ENCODE data around the gene CCDC40.

The CCDC40 gene

DNA sequence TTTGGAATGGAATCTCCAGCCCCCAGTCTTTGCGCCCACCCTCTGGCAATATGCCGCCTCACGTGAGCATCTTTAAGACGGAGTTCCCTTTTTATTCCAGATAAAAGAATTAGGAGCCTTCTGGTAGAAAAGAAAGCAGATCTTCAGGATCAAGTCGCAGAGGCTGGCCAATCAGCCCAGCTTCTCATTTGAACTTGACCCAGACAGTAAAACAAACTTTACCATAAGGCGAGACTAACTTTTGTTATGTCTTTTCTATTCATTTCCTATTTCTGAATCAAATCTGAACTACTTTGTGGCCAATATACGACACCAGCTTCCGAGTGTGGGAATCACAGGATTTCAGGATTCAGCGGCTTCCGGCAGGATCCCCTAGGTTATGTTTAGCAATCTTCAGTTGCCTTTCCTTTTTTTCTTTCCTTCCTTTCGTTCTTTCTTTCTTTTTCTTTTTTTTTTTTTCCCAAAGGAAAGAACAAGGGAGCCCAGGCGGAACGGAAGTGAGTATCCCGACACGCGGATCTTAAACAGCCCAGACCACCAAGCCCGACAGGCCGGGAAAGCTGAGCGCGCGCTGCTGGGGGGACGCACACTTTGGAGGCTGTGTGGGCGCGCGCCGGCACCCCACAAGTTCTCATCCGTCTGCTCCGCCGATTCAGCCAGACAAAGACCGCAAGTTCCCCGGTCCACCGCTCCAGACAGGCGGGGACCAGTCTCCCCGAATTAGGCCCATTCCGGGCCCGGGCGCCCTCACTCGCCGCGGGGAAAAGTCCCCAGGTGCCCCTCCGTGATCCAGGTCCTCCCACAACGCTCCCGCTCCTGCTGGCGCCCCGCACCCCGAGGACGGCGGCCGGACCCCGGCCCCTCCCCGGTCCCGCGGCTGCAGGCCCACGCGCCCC lies 1.4 kb upstream of the CCDC40 start:
- TF ChIP-seq SIN3A (IDR thresholded peaks at IDR 0.05; ENCODE audit: borderline replicate concordance, insufficient read depth, low read length) (no peak), POLR2AphosphoS5 (IDR thresholded peaks at IDR 0.05; ENCODE audit: low read depth, low read length) (no peak), REST (IDR thresholded peaks at IDR 0.05; ENCODE audit: insufficient read depth in 1 of 2, low read depth in 2 of 2, low read length in 2 of 2) (no peak)

GRCh38 chr17:80035687-80035936 lies 830 bp upstream of the CCDC40 start, which contains the start of gene TBC1D16:
TBC1D16 (minus strand) TSS chr17:80035872; CDS start chr17:80013547, 22,325 bp downstream.
- TF ChIP-seq SIN3A (IDR thresholded peaks at IDR 0.05; ENCODE audit: borderline replicate concordance, insufficient read depth, low read length) = no peak
- TF ChIP-seq TAF1 (IDR thresholded peaks at IDR 0.05; ENCODE audit: borderline replicate concordance, insufficient read depth, low read length) = peak; percentile 79; the same call in 1 of the 2 replicates

DNA sequence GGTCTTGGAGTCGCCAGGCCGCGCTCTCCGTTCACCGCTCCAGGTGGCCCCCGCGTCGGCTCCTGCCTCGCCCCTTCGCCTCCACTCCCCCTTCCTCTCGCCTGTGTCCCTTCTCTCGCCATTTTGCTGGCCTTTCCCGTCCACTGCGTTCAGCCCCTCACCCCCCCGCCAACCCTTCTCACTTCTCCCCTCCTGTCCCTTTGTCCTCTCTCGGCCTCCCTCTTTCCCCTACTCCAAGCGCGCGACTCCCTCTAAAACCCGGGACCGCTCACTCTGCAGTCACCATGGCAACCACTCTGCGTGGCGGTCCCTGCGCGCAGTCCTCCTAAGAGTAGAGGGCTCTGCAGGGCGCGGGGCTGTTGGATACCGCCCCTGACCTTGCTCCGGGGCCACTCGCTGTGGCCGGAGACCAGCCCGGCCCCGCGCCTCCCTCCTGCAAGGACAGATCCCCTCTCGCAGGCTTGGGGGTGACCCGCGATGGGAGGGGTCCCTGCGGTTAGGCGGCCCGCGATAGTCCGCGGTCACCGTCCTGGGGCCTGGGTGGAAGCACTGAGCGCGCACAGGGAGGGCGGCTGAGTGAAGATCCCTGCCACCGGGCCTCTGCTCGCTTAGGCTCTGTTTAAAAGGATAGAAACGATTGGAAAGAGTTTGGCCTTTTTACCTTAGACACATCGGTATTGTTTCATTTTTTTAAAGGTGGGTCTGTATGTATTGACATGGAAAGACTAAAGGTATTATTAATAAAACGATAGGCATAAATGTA lies 454 bp downstream of the CCDC40 start:
- TF ChIP-seq POLR2AphosphoS5 (IDR thresholded peaks at IDR 0.05; ENCODE audit: low read depth, low read length) (no peak), TAF1 (IDR thresholded peaks at IDR 0.05; ENCODE audit: borderline replicate concordance, insufficient read depth, low read length) (no peak), SIN3A (IDR thresholded peaks at IDR 0.05; ENCODE audit: borderline replicate concordance, insufficient read depth, low read length) (no peak), REST (IDR thresholded peaks at IDR 0.05; ENCODE audit: insufficient read depth in 1 of 2, low read depth in 2 of 2, low read length in 2 of 2) (no peak)

DNA sequence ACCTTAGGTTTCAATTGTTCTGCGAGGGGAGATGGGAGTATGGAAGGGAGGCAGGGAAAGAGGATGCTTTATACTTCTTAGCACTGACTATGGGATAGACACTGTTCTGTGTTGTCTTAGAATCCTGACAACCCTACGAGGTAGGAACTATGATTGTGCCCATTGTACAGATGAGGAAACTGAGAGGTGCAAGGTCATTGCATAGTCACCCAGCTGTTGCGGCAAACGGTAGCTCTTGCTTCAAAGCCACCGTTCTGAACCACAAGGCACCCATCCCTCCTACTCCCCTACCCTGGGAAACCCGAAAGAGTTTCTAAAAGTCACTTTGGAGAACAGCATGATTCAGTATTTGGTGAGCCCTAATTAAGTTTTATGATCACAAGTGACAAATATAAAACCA lies 7.5 kb downstream of the CCDC40 start:
- no peak for TF ChIP-seq SIN3A (IDR thresholded peaks at IDR 0.05; ENCODE audit: borderline replicate concordance, insufficient read depth, low read length)
- no peak for TF ChIP-seq TAF1 (IDR thresholded peaks at IDR 0.05; ENCODE audit: borderline replicate concordance, insufficient read depth, low read length)
- TF ChIP-seq POLR2AphosphoS5 (IDR thresholded peaks at IDR 0.05; ENCODE audit: low read depth, low read length) = no peak
- TF ChIP-seq REST (IDR thresholded peaks at IDR 0.05; ENCODE audit: insufficient read depth in 1 of 2, low read depth in 2 of 2, low read length in 2 of 2) = no peak
- no peak for TF ChIP-seq FOXP2 (optimal IDR thresholded peaks at IDR 0.05; ENCODE audit: borderline replicate concordance, extremely low read depth, extremely low read length, insufficient read depth)

- TF ChIP-seq REST (IDR thresholded peaks at IDR 0.05; ENCODE audit: insufficient read depth in 1 of 2, low read depth in 2 of 2, low read length in 2 of 2) = no peak
- TF ChIP-seq TAF1 (IDR thresholded peaks at IDR 0.05; ENCODE audit: borderline replicate concordance, insufficient read depth, low read length) = no peak
- TF ChIP-seq POLR2AphosphoS5 (IDR thresholded peaks at IDR 0.05; ENCODE audit: low read depth, low read length) = no peak
- no peak for TF ChIP-seq SIN3A (IDR thresholded peaks at IDR 0.05; ENCODE audit: borderline replicate concordance, insufficient read depth, low read length)
- TF ChIP-seq FOXP2 (optimal IDR thresholded peaks at IDR 0.05; ENCODE audit: borderline replicate concordance, extremely low read depth, extremely low read length, insufficient read depth) = no peak
Measured at GRCh38 chr17:80045703-80046102, 9.3 kb downstream of the CCDC40 start.

Data from PFSK-1 (cell line).